Measurements from ENCODE around the gene FAM50A.
"Not testable (repeated sequence)": the region's sequence is repeated elsewhere in the genome, so short reads cannot be mapped to it uniquely, and the experiment has no call there.

The FAM50A gene

GRCh38 chrX:154486052-154486395, 42.1 kb downstream of the FAM50A start:
- DNase-seq = no peak

GRCh38 chrX:154486396-154487207, 42.7 kb downstream of the FAM50A start, which contains the start of gene UBL4A:
UBL4A (minus strand) TSS chrX:154486615; CDS start chrX:154486584, 31 bp downstream.
- DNase-seq = no peak

GRCh38 chrX:154487518-154488290, 43.8 kb downstream of the FAM50A start:
- no peak for DNase-seq

- no peak for DNase-seq
Observed at GRCh38 chrX:154488336-154489075, 44.6 kb downstream of the FAM50A start.

GRCh38 chrX:154489182-154489581, 45.2 kb downstream of the FAM50A start:
- DNase-seq = no peak

GRCh38 chrX:154490021-154490413, 46.1 kb downstream of the FAM50A start:
- no peak for DNase-seq

- peak; percentile 83 for DNase-seq
Observed at GRCh38 chrX:154490414-154491083, 46.6 kb downstream of the FAM50A start, which contains the start of gene SLC10A3. SLC10A3 (minus strand) TSS chrX:154490629; CDS start chrX:154488940, 1,689 bp downstream.

- no peak for DNase-seq
Observed at GRCh38 chrX:154494715-154495114, 50.8 kb downstream of the FAM50A start.

- no peak for DNase-seq
Observed at GRCh38 chrX:154495472-154495922, 51.6 kb downstream of the FAM50A start.

- not testable (repeated sequence) for DNase-seq
Observed at GRCh38 chrX:154496591-154497137, 52.7 kb downstream of the FAM50A start.

All from COR-L47 (cell line).